SK-N-DZ (cell line): Measurements from ENCODE around the gene TMEM255B.
"Not testable (repeated sequence)": the region's sequence is repeated elsewhere in the genome, so short reads cannot be mapped to it uniquely, and the experiment has no call there.

Source experiments
- DNase-seq: peaks from one replicate; pipeline ENCODE4 v3.0.0-alpha.2; 2015; ENCODE audit warnings: low spot score

The TMEM255B gene

GRCh38 chr13:113786262-113786841, 27.3 kb downstream of the TMEM255B start:
- no peak for DNase-seq

DNA sequence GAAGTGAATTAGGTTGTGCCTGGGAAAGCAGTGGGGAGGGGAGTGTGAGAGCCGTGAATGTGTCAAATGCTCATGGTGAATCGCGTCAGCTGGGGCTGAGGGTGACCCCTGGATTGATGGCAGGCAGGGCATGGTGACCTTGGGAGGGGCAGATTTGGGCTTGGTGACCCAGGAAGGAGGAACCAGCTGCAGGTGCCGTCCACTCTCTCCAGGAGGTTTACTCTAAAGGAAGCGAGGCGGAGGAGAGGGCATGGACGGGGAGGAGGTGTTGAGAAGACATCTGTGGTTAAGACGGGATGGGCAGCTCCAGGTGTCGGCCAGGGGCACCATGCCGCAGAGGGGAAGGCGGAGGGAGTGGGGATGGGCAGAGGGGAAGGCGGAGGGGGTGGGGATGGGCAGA, 28.7 kb downstream of the TMEM255B start:
- no peak for DNase-seq

DNA sequence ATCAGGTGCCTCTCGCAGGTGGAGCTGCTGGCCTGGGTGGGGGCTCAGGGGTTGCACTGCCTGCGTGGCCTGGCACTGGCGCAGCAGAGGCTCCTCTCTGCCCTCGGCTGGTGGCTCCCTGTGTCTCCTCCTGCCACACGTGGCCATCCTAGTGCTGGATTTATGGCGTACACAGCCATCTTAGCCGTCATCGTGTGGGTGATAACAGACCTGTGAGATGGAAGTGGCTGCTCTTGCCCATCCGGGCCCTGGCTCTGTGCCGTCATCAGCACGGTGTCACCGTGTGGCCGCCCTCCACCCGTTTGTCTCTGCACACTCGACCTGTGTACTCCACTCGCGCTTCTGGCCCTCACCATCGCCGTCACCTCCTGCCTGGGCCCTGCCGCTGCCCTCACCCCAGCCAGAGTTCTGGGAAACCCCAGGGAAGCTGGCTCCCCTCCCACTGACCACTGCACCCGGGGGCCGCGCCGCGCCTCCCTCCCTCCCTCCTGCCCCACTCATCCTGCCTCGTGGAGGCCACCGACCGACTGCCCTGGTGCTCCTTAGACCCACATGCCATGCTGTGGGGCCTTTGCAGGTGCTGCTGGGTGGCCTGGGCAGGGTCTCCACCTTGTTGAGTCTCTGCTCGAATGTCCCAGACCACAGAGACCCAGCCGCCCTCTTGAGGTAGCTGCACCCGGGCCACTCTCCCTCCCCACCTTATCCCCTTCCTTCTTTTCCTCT, 29.5 kb downstream of the TMEM255B start:
- no peak for DNase-seq

- no peak for DNase-seq
Measured at GRCh38 chr13:113789167-113789566, 30.1 kb downstream of the TMEM255B start.

GRCh38 chr13:113789931-113790330, 30.9 kb downstream of the TMEM255B start:
- DNase-seq = not testable (repeated sequence)

GRCh38 chr13:113791226-113791625, 32.2 kb downstream of the TMEM255B start:
- DNase-seq = no peak

GRCh38 chr13:113791761-113792160, 32.7 kb downstream of the TMEM255B start:
- no peak for DNase-seq

DNA sequence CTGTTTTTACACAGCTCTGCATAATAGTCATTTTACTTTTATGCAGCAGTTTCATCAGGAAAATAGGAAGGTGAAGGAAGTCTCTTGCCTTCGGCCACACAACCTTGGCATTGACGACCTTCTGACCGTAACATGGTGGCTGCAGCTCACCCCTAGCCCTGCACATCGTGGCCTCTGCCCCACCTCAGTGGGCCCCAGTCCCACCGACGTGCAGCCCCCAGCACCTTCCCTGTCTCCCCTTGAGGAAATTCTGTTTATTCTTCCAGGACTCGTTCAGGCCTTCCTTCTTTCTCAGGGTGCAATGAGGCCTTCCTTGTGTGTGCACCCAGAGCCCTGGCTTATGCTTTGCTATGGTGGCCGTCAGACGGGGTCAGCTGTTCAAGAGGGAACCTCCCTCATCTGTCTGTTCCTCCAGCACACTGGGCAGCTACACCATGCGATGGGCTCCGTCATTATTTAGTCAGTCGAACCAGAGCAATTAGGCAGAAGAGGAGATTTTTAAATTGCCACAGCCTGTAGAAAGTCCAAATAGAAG, 33.3 kb downstream of the TMEM255B start:
- no peak for DNase-seq

GRCh38 chr13:113792886-113793717, 34.1 kb downstream of the TMEM255B start:
- no peak for DNase-seq

DNA sequence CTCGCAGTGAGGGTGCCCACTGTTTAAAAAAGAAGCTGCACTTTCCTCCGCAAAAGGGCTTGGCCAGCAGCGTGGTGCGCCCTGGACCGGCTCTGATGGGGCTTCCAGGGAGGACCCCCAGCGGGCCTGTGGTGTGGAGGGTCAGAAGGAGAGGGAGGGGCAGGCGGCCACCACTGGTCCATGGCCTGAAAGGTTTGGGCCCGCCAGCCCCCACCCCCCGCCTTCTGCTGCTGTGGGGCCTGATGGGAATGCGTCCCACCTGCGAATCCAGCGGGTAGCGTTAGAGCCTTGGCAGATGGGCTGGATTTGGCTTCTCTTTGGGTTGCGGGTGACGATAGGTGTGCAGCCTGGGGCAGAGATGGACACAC, 34.7 kb downstream of the TMEM255B start:
- DNase-seq = no peak

GRCh38 chr13:113794086-113794485, 35.1 kb downstream of the TMEM255B start:
- no peak for DNase-seq

DNA sequence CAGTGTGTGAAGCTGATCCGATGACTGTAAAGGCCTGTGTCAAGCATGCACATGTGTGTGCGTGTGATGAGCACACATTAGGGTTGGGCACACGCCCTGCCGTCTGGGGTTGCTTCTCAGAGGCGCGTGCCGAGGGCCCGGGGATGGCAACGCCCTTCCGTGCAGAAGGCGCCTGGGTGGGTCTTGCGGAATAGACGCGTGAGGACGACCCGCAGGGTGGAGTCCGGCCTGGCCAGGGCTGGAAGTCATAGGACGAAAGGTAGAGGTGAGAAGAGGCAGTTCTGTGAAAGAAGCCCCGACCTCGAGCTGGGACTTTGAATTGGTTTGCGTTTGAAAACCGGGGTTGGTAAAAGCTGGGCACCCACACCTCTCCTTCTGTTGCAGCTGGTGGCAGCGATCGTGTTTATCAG, 35.7 kb downstream of the TMEM255B start:
- DNase-seq = no peak

GRCh38 chr13:113795362-113795761, 36.3 kb downstream of the TMEM255B start:
- not testable (repeated sequence) for DNase-seq

DNA sequence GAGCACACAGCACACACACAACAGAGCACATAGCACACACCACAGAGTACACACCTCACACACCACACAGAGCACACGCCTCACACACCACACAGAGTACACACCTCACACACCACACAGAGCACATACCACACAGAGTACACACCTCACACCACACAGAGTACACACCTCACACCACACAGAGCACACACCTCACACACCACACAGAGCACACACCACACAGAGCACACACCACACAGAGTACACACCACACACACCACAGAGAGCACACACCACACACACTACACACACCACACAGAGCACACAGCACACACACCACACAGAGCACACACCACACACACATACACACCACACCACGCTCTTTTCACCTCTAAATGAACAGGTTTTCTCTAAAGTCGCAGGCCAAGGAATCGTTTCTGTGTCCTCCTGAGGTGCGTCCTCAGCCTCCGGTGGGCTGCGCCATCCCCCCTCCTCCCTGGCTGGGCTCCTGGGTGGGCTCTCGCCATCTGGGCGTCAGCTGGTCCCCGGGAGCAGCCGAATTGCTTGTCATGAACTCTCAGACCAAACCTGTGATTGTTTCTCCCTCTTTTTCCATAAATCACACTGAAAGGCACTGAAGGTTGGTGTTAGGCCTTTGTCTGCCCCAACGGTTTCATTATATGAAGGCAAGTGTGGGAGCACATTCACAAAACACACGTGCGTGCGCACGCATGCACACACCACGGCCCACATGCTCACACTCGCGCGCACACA, 37.4 kb downstream of the TMEM255B start:
- DNase-seq = no peak

GRCh38 chr13:113796964-113797676, 38.1 kb downstream of the TMEM255B start:
- no peak for DNase-seq

DNA sequence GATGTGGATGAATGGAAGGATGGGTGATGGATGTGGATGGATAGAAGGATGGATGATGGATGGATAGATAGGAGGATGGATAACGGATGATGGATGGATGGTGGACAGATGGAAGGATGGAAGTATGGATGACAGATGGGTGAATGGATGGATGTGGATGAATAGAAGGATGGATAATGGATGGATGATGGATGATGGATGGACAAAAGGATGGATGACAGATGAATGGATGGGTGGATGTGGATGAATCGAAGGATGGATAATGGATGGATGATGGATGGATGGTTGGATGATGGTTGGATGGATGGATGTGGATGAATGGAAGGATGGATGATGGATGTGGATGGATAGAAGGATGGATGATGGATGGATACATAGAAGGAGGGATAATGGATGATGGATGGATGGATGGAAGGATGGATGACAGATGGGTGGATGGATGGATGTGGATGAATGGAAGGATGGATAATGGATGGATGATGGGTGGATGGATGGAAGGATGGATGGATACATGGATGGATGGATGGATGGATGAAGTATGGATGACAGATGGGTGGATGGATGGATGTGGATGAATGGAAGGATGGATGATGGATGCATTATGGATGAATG, 39.3 kb downstream of the TMEM255B start:
- DNase-seq = no peak

GRCh38 chr13:113800576-113800926, 41.5 kb downstream of the TMEM255B start:
- no peak for DNase-seq

DNA sequence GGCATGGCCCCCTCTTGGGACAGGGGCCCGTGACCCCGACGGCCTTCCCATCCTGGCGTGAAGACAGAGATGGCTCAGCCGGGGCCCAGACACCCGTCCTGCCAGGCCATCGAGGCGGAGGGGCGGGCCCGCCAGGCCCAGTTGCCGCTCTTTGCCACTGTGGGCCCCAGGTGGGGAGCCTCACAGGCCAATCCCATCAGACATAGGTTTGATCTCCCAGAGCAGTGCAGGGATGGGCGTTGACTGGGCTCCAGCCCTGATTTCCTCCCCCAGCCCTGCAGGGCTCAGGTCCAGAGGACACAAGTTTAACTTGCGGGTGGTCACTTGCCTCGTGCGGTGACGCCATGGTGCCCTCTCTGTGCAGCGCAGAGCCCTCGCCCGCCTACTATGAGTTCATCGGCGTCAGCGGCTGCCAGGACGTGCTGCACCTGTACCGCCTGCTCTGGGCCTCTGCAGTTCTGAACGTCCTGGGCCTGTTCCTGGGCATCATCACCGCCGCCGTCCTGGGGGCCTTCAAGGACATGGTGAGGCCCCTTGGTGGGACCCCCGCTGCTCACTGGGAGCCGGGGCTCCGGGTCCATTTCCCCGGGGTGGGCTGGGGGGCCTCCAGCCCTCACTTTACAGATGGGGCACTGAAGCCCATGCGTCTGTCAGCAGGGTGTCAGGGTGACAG, 42.4 kb downstream of the TMEM255B start:
- DNase-seq = no peak

DNA sequence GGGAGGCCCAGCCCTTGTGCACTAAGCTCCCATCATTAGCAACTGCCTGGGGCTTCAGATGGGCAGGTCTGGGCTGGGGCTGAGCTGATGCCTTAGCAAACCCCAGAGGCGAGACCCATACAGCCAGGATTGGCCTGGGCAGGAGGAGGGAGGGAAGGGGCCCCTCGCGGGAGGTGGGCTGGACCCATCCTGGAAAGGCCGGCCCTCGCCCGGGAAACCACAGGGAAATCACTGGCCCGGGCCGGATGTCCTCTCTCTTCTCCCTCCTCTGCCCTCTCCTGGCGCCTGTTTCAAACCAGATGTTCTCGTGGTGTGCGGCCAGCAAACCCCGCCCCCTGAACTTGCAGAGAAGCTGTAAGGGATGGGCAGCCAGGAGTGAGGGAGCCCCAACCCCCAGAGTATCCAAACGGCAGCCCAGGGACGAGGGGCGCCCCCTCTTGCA, 43.1 kb downstream of the TMEM255B start:
- peak; percentile 68 for DNase-seq

GRCh38 chr13:113802761-113803160, 43.7 kb downstream of the TMEM255B start:
- peak; percentile 68 for DNase-seq
